ENCODE data around the gene ZNF91. TPM values are rescaled to one million over a fixed set of nuclear protein-coding genes. Genes with fewer than 3 reads are reported as not detected.
"Not testable (repeated sequence)": the region's sequence is repeated elsewhere in the genome, so short reads cannot be mapped to it uniquely, and the experiment has no call there.

The ZNF91 gene
- total RNA-seq, 1 experiment from 2014 or later: 2.0 TPM

- not testable (repeated sequence) for H3K4me3 ChIP-seq, DNase-seq, H3K27me3 ChIP-seq
- peaks cover 16% of the 10 kb centered on the region for H3K36me3 ChIP-seq
- peaks cover 16% of the 10 kb centered on the region for H3K9me3 ChIP-seq
Observed at GRCh38 chr19:23366031-23366430, 29.2 kb downstream of the ZNF91 start.

GRCh38 chr19:23365222-23365621 is 30.0 kb downstream of the ZNF91 start:
- no peak for DNase-seq
- Histone ChIP-seq H3K27me3 (no peaks in the 10 kb centered on the region), H3K36me3 (peaks cover 11% of the 10 kb centered on the region), H3K4me3 (no peak overlapping the region), H3K9me3 (peaks cover 16% of the 10 kb centered on the region)

GRCh38 chr19:23361843-23362242 is 33.4 kb downstream of the ZNF91 start:
- H3K9me3 ChIP-seq: peaks cover 18% of the 10 kb centered on the region
- H3K36me3 ChIP-seq: peaks cover 15% of the 10 kb centered on the region
- not testable (repeated sequence) for H3K4me3 ChIP-seq, DNase-seq, H3K27me3 ChIP-seq

- Histone ChIP-seq H3K9me3 (peaks cover 9% of the 10 kb centered on the region), H3K36me3 (no peaks in the 10 kb centered on the region; the same call in 1 of the 2 replicates)
Observed at GRCh38 chr19:23351806-23352205, 43.5 kb downstream of the ZNF91 start.

GRCh38 chr19:23346696-23347095 is 48.6 kb downstream of the ZNF91 start:
- Histone ChIP-seq H3K4me3 (no peak overlapping the region), H3K27me3 (no peaks in the 10 kb centered on the region), H3K9me3 (peaks cover 3% of the 10 kb centered on the region; the same call in 1 of the 2 replicates), H3K36me3 (no peaks in the 10 kb centered on the region; the same call in none of the 2 replicates)
- no peak for DNase-seq

More at GRCh38 chr19:23351806-23352205, 43.5 kb downstream of the ZNF91 start:
- Histone ChIP-seq H3K27me3 (no peaks in the 10 kb centered on the region), H3K4me3 (no peak overlapping the region)
- no peak for DNase-seq

GRCh38 chr19:23345838-23346237 is 49.4 kb downstream of the ZNF91 start:
- H3K36me3 ChIP-seq: no peaks in the 10 kb centered on the region; the same call in none of the 2 replicates
- DNase-seq: no peak
- no peak overlapping the region for H3K4me3 ChIP-seq
- no peaks in the 10 kb centered on the region for H3K27me3 ChIP-seq
- peaks cover 3% of the 10 kb centered on the region; the same call in 1 of the 2 replicates for H3K9me3 ChIP-seq

DNA sequence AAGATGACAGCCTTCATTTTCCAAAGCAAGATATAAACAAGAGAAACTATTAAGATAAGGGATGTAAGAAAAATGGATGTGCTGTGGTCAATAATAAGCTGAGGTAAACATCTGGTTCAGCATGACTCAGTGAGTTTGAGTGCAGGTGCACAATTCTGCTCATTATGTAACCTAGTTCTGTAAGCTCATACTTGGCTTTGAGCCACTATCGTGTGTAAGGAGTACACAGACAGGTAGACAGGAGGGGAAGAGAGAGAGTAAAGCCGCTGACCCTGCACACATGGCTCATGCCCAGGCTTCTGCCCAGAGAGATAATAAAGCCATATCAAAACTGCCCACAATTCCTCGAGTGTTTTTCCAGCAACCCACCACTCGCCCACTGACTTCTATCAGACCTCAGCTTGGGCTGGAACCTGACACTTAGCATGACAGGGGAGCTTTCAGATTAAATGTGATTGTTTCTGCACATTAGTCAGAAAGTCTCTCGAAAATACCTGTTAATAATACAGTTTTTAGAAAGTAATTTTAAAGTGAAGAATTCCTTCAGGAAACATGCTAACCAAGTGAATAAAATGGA is 51.7 kb downstream of the ZNF91 start:
- DNase-seq: no peak
- Histone ChIP-seq H3K4me3 (no peak overlapping the region), H3K27me3 (no peaks in the 10 kb centered on the region), H3K9me3 (peaks cover 4% of the 10 kb centered on the region; the same call in 1 of the 2 replicates), H3K36me3 (no peaks in the 10 kb centered on the region; the same call in none of the 2 replicates)

DNA sequence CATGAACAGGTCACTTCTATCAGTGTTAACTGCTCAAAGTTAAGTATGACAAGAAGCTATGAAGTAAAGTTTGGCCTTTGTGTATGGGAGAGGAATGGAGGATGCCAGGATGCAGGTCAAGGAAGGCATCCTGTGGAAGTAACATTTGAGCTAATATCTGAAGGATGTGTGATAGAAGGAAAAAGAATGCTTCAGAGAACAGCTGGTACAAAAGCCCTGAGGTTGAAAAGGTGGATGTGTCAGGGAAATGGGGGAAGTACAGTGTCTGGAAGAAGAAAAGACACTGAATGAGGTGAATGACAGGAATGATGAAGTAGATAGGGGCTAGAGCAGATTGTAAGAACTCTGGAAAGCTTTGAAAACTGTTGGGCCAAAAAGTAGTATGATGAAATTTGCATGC is 67.1 kb downstream of the ZNF91 start:
- no peak for DNase-seq
- no peaks in the 10 kb centered on the region for H3K27me3 ChIP-seq
- no peaks in the 10 kb centered on the region for H3K9me3 ChIP-seq
- H3K36me3 ChIP-seq: no peaks in the 10 kb centered on the region; the same call in 1 of the 2 replicates
- H3K4me3 ChIP-seq: no peak overlapping the region

GRCh38 chr19:23321953-23322549 is 73.2 kb downstream of the ZNF91 start:
- Histone ChIP-seq H3K36me3 (no peaks in the 10 kb centered on the region), H3K4me3 (no peak overlapping the region), H3K9me3 (no peaks in the 10 kb centered on the region), H3K27me3 (no peaks in the 10 kb centered on the region)
- DNase-seq: no peak

GRCh38 chr19:23321403-23321802 is 73.9 kb downstream of the ZNF91 start:
- not testable (repeated sequence) for H3K27me3 ChIP-seq, H3K4me3 ChIP-seq, DNase-seq, H3K36me3 ChIP-seq, H3K9me3 ChIP-seq

DNA sequence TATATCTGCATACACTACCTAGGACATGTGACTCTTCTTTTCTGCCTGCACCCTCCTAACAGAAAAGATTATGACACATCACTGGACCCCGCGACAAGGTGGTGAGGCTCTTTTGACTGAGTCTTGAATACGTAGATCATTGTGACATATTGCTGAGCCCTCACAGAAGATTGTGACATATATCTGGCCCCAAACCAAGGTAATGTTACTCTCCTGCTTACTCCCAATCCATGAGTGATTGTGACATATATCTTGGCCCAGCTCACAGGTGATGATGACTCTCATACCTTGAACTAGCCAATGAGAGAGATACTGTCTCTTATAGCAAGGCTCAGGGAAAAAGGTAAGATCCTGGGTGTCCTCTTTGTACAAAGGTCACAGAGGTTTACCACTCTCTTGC is 75.7 kb downstream of the ZNF91 start:
- not testable (repeated sequence) for H3K27me3 ChIP-seq, H3K36me3 ChIP-seq, H3K4me3 ChIP-seq, H3K9me3 ChIP-seq, DNase-seq

GRCh38 chr19:23318941-23319340 is 76.3 kb downstream of the ZNF91 start:
- H3K27me3 ChIP-seq, DNase-seq, H3K9me3 ChIP-seq: not testable (repeated sequence)

GRCh38 chr19:23318143-23318542 is 77.1 kb downstream of the ZNF91 start:
- no peaks in the 10 kb centered on the region for H3K27me3 ChIP-seq
- H3K4me3 ChIP-seq: no peak overlapping the region
- H3K9me3 ChIP-seq: no peaks in the 10 kb centered on the region
- no peak for DNase-seq
- no peaks in the 10 kb centered on the region for H3K36me3 ChIP-seq

More at GRCh38 chr19:23318941-23319340, 76.3 kb downstream of the ZNF91 start:
- not testable (repeated sequence) for H3K36me3 ChIP-seq, H3K4me3 ChIP-seq

DNA sequence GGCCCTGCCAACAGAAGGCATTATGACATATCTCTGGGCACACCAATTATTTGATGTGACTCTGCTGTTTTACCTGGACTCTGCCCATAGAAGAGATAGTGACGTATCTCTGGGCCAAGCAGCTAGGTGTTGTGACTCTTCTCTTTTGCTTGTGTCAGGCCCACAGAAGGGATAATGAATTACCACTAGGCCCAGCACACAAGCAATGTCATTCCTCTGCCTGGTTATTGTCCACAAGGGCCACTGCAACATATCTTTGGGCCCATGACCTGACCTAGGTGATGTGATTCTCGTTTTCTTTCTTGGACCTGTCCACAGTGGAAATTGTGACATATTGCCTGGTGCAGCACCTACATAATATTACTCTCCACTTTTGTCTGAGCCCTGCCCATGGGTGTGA is 80.0 kb downstream of the ZNF91 start:
- Histone ChIP-seq H3K4me3 (no peak overlapping the region), H3K9me3 (no peaks in the 10 kb centered on the region), H3K36me3 (no peaks in the 10 kb centered on the region), H3K27me3 (no peaks in the 10 kb centered on the region)
- DNase-seq: no peak

- Histone ChIP-seq H3K4me3 (no peak overlapping the region), H3K27me3 (no peaks in the 10 kb centered on the region)
- no peak for DNase-seq
Observed at GRCh38 chr19:23314505-23315251, 80.6 kb downstream of the ZNF91 start.

GRCh38 chr19:23313196-23313595 is 82.1 kb downstream of the ZNF91 start:
- H3K4me3 ChIP-seq: no peak overlapping the region
- H3K36me3 ChIP-seq: no peaks in the 10 kb centered on the region
- no peak for DNase-seq
- no peaks in the 10 kb centered on the region for H3K9me3 ChIP-seq
- no peaks in the 10 kb centered on the region for H3K27me3 ChIP-seq

More at GRCh38 chr19:23314505-23315251, 80.6 kb downstream of the ZNF91 start:
- H3K9me3 ChIP-seq: no peaks in the 10 kb centered on the region
- H3K36me3 ChIP-seq: no peaks in the 10 kb centered on the region

GRCh38 chr19:23312515-23312914 is 82.8 kb downstream of the ZNF91 start:
- no peaks in the 10 kb centered on the region for H3K9me3 ChIP-seq
- no peaks in the 10 kb centered on the region for H3K27me3 ChIP-seq
- no peak for DNase-seq
- no peaks in the 10 kb centered on the region for H3K36me3 ChIP-seq
- no peak overlapping the region for H3K4me3 ChIP-seq
